ENCODE measurements around the gene BCL2L11.

BCL2L11 gene

DNA sequence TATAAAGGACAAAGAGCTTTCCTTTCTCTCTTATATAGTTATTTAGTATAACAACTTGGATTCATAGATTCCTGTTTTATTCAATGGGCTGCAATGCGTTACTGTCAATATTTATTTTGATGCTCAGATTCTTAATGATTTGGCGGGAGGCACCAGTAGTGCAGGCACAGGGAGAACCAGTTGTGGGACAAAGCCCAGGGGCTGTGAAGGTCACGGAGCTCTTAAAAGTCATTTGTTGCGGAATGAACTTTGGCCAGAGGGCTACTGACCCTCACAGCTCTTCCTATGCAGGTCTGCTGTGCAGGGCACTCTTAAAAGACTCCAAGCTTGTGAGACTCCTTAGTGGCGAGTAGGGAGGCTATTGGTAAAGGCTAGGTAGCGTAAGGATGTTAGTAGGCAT is 34.0 kb downstream of the BCL2L11 start:
- H3K4me3 ChIP-seq (ENCODE audit: low read length) = no peak overlapping the region
- no peaks in the 10 kb centered on the region for H3K9me3 ChIP-seq (ENCODE audit: control insufficient read depth, low read length)
- no peaks in the 10 kb centered on the region for H3K27me3 ChIP-seq (ENCODE audit: control insufficient read depth, insufficient read depth, low read length)
- H3K36me3 ChIP-seq (ENCODE audit: control insufficient read depth, insufficient read depth, low read length) = peaks cover 5% of the 10 kb centered on the region
- no peak overlapping the region for H3K9ac ChIP-seq (ENCODE audit: low read length)
- peaks cover 8% of the 10 kb centered on the region for H3K4me1 ChIP-seq (ENCODE audit: control insufficient read depth, insufficient read depth, low read length)

GRCh38 chr2:111155610-111156009 is 34.9 kb downstream of the BCL2L11 start:
- Histone ChIP-seq H3K9ac (ENCODE audit: low read length) (no peak overlapping the region), H3K36me3 (ENCODE audit: control insufficient read depth, insufficient read depth, low read length) (peaks cover 5% of the 10 kb centered on the region), H3K27me3 (ENCODE audit: control insufficient read depth, insufficient read depth, low read length) (no peaks in the 10 kb centered on the region), H3K4me3 (ENCODE audit: low read length) (no peak overlapping the region), H3K4me1 (ENCODE audit: control insufficient read depth, insufficient read depth, low read length) (peaks cover 8% of the 10 kb centered on the region), H3K9me3 (ENCODE audit: control insufficient read depth, low read length) (no peaks in the 10 kb centered on the region)

DNA sequence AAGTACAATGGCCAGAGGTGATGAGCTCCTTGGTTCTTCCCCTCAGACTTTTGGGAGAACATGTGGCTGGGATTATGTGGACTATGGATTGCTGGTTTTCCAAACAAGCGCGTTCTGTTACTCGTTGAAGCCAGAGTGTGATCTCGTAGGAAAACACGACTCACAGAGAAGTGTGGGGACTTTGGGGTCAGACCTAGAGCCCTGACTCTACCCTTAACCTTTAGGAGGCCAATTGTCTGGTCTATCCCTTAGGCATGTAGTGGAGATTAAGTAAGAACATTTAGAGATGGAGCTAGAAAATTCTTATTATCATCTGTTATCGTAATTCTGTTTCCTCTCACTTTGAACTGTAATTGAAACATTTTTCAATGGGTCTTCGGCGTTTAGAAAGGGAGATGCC is 35.8 kb downstream of the BCL2L11 start:
- no peak overlapping the region for H3K4me3 ChIP-seq (ENCODE audit: low read length)
- peaks cover 5% of the 10 kb centered on the region for H3K36me3 ChIP-seq (ENCODE audit: control insufficient read depth, insufficient read depth, low read length)
- H3K27me3 ChIP-seq (ENCODE audit: control insufficient read depth, insufficient read depth, low read length) = no peaks in the 10 kb centered on the region
- H3K9me3 ChIP-seq (ENCODE audit: control insufficient read depth, low read length) = no peaks in the 10 kb centered on the region
- H3K9ac ChIP-seq (ENCODE audit: low read length) = no peak overlapping the region
- H3K4me1 ChIP-seq (ENCODE audit: control insufficient read depth, insufficient read depth, low read length) = peaks cover 11% of the 10 kb centered on the region

- Histone ChIP-seq H3K9me3 (ENCODE audit: control insufficient read depth, low read length) (no peaks in the 10 kb centered on the region), H3K4me1 (ENCODE audit: control insufficient read depth, insufficient read depth, low read length) (peaks cover 15% of the 10 kb centered on the region), H3K36me3 (ENCODE audit: control insufficient read depth, insufficient read depth, low read length) (peaks cover under 1% of the 10 kb centered on the region), H3K4me3 (ENCODE audit: low read length) (no peak overlapping the region), H3K27me3 (ENCODE audit: control insufficient read depth, insufficient read depth, low read length) (no peaks in the 10 kb centered on the region), H3K9ac (ENCODE audit: low read length) (no peak overlapping the region)
These were observed 36.5 kb downstream of the BCL2L11 start for GRCh38 chr2:111157071-111157661.

DNA sequence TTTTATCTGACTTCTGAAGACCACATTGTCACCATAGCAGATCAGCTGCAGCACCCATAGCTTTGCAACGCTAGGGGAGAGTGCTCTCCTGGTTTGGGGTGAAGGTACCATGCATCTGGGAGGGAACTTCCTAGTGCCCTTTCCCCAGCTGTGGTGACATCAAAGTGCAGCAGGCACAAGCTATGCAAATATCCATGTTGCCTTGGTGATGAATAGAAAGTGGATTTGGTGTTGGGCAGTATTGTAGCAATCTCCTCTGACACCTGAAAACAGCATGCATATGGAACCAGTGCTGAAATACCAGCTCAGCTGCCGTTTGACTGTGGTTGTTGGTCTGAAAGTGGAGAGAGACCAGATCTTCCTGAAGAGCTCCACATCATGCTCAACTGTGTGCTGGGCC is 37.1 kb downstream of the BCL2L11 start:
- Histone ChIP-seq H3K4me3 (ENCODE audit: low read length) (no peak overlapping the region), H3K27me3 (ENCODE audit: control insufficient read depth, insufficient read depth, low read length) (no peaks in the 10 kb centered on the region), H3K9ac (ENCODE audit: low read length) (no peak overlapping the region), H3K36me3 (ENCODE audit: control insufficient read depth, insufficient read depth, low read length) (no peaks in the 10 kb centered on the region), H3K9me3 (ENCODE audit: control insufficient read depth, low read length) (no peaks in the 10 kb centered on the region), H3K4me1 (ENCODE audit: control insufficient read depth, insufficient read depth, low read length) (peaks cover 18% of the 10 kb centered on the region)

DNA sequence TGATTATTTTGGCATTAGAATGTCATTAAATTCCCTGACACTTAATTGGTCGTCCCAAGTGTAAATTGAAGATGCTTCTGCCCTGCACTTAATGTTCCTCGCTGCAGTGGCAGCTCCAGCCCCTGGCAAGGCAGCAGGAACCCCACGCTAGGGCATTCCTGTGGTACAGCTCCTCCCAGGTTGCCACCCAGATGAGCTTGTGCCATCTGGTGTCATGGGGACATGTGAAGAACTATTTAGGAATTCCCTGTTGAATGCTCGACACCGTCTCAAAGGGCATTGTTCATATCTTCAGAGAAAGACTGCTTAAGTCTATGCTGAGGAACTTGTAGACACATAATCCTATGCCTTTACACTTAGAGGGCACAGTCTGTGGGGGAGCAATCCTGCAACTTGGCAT is 38.9 kb downstream of the BCL2L11 start:
- no peak overlapping the region for H3K4me3 ChIP-seq (ENCODE audit: low read length)

GRCh38 chr2:111160758-111161157 is 40.0 kb downstream of the BCL2L11 start:
- Histone ChIP-seq H3K9me3 (ENCODE audit: control insufficient read depth, low read length) (no peaks in the 10 kb centered on the region), H3K4me1 (ENCODE audit: control insufficient read depth, insufficient read depth, low read length) (peaks cover 15% of the 10 kb centered on the region), H3K4me3 (ENCODE audit: low read length) (no peak overlapping the region), H3K9ac (ENCODE audit: low read length) (no peak overlapping the region), H3K27me3 (ENCODE audit: control insufficient read depth, insufficient read depth, low read length) (no peaks in the 10 kb centered on the region), H3K36me3 (ENCODE audit: control insufficient read depth, insufficient read depth, low read length) (no peaks in the 10 kb centered on the region)

More for the DNA sequence above, 38.9 kb downstream of the BCL2L11 start:
- H3K4me1 ChIP-seq (ENCODE audit: control insufficient read depth, insufficient read depth, low read length) = peaks cover 21% of the 10 kb centered on the region
- H3K9ac ChIP-seq (ENCODE audit: low read length) = no peak overlapping the region
- no peaks in the 10 kb centered on the region for H3K36me3 ChIP-seq (ENCODE audit: control insufficient read depth, insufficient read depth, low read length)
- no peaks in the 10 kb centered on the region for H3K27me3 ChIP-seq (ENCODE audit: control insufficient read depth, insufficient read depth, low read length)
- no peaks in the 10 kb centered on the region for H3K9me3 ChIP-seq (ENCODE audit: control insufficient read depth, low read length)

DNA sequence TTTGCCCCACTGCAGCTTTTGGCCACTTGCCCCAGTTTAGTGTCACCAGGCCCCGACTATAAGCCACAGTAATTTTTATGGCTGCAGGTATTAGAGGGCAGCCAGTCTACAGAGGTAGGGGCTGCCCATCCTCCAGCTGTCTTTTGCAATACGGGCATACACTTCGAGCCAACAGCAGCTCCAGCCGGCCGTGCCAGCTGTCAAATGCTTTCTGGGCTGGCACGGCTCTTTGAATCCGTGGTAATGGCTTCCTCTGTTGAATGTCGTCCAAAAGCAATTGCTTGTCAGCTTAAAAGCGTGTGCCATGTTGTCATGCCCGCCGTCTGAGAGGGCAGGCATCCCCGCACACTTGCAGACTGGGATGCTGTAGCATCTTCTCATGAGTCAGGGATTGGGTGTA is 41.3 kb downstream of the BCL2L11 start:
- Histone ChIP-seq H3K4me3 (ENCODE audit: low read length) (no peak overlapping the region), H3K4me1 (ENCODE audit: control insufficient read depth, insufficient read depth, low read length) (peaks cover 13% of the 10 kb centered on the region), H3K27me3 (ENCODE audit: control insufficient read depth, insufficient read depth, low read length) (no peaks in the 10 kb centered on the region)

DNA sequence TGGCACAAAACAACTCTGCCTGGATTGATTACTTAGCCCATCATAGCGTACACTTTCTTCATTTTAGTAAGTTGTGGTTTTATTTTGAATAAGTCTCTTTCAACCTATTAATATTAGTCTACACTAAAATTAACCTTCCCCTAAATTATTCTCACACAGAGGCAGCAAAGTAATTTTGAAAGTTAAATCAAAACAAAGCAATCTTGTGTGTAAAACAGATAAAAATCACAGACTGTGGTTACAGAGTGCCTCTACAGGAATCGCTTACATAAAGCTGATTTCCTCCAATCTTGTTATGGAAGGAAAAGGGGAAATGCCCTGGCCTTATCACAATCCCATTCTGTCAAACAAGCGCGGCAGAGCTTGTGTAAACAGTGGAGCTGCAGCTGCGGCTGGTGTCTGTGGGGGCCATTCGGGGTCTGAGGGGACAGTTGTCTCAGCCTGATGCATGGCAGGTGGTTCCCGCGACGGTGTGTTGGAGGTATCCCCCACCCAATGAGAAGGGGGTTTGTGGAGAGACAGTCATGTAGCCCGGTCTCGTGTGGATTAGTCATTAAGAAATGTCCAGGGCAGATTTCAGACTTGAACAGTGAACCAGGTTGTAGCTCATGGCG is 42.1 kb downstream of the BCL2L11 start:
- no peak overlapping the region for H3K4me3 ChIP-seq (ENCODE audit: low read length)
- no peak overlapping the region for H3K9ac ChIP-seq (ENCODE audit: low read length)
- H3K36me3 ChIP-seq (ENCODE audit: control insufficient read depth, insufficient read depth, low read length) = no peaks in the 10 kb centered on the region

More for the DNA sequence above, 41.3 kb downstream of the BCL2L11 start:
- Histone ChIP-seq H3K9me3 (ENCODE audit: control insufficient read depth, low read length) (no peaks in the 10 kb centered on the region), H3K36me3 (ENCODE audit: control insufficient read depth, insufficient read depth, low read length) (no peaks in the 10 kb centered on the region), H3K9ac (ENCODE audit: low read length) (no peak overlapping the region)

GRCh38 chr2:111164078-111164477 is 43.4 kb downstream of the BCL2L11 start:
- no peaks in the 10 kb centered on the region for H3K36me3 ChIP-seq (ENCODE audit: control insufficient read depth, insufficient read depth, low read length)
- H3K27me3 ChIP-seq (ENCODE audit: control insufficient read depth, insufficient read depth, low read length) = no peaks in the 10 kb centered on the region
- no peak overlapping the region for H3K4me3 ChIP-seq (ENCODE audit: low read length)
- peaks cover 29% of the 10 kb centered on the region for H3K4me1 ChIP-seq (ENCODE audit: control insufficient read depth, insufficient read depth, low read length)
- no peak overlapping the region for H3K9ac ChIP-seq (ENCODE audit: low read length)
- no peaks in the 10 kb centered on the region for H3K9me3 ChIP-seq (ENCODE audit: control insufficient read depth, low read length)

More for the DNA sequence above, 42.1 kb downstream of the BCL2L11 start:
- Histone ChIP-seq H3K27me3 (ENCODE audit: control insufficient read depth, insufficient read depth, low read length) (no peaks in the 10 kb centered on the region), H3K4me1 (ENCODE audit: control insufficient read depth, insufficient read depth, low read length) (peaks cover 21% of the 10 kb centered on the region), H3K9me3 (ENCODE audit: control insufficient read depth, low read length) (no peaks in the 10 kb centered on the region)

GRCh38 chr2:111165084-111165483 is 44.4 kb downstream of the BCL2L11 start:
- no peaks in the 10 kb centered on the region for H3K36me3 ChIP-seq (ENCODE audit: control insufficient read depth, insufficient read depth, low read length)
- H3K27me3 ChIP-seq (ENCODE audit: control insufficient read depth, insufficient read depth, low read length) = no peaks in the 10 kb centered on the region
- no peak overlapping the region for H3K9ac ChIP-seq (ENCODE audit: low read length)
- peaks cover 31% of the 10 kb centered on the region for H3K4me1 ChIP-seq (ENCODE audit: control insufficient read depth, insufficient read depth, low read length)
- no peaks in the 10 kb centered on the region for H3K9me3 ChIP-seq (ENCODE audit: control insufficient read depth, low read length)
- no peak overlapping the region for H3K4me3 ChIP-seq (ENCODE audit: low read length)

- H3K4me1 ChIP-seq (ENCODE audit: control insufficient read depth, insufficient read depth, low read length) = peaks cover 31% of the 10 kb centered on the region
- no peaks in the 10 kb centered on the region for H3K27me3 ChIP-seq (ENCODE audit: control insufficient read depth, insufficient read depth, low read length)
- H3K4me3 ChIP-seq (ENCODE audit: low read length) = no peak overlapping the region
- no peaks in the 10 kb centered on the region for H3K9me3 ChIP-seq (ENCODE audit: control insufficient read depth, low read length)
- no peak overlapping the region for H3K9ac ChIP-seq (ENCODE audit: low read length)
- H3K36me3 ChIP-seq (ENCODE audit: control insufficient read depth, insufficient read depth, low read length) = no peaks in the 10 kb centered on the region
These were observed 45.4 kb downstream of the BCL2L11 start for GRCh38 chr2:111166115-111166514.

Data from mucosa of stomach (tissue), 1 donor.